HCT116 (cell line): ENCODE measurements around the gene NACC2.

Experiments used
- EZH2 ChIP-seq: fragments of 200-600 bp; sonication (generic); IDR thresholded peaks from 2 replicates; pipeline ENCODE4 v1.6.1; 2017; ENCODE audit warnings: antibody characterized with exemption, mixed run types
- RAD21 ChIP-seq: IDR thresholded peaks from 2 replicates; pipeline ENCODE4 v1.6.1; 2012; ENCODE audit warnings: low read depth, mild to moderate bottlenecking
- SP1 ChIP-seq: IDR thresholded peaks from 2 replicates; pipeline ENCODE4 v1.6.1; 2012; ENCODE audit warnings: low read depth
- SRF ChIP-seq: IDR thresholded peaks from 2 replicates; pipeline ENCODE4 v1.6.1; 2012; ENCODE audit warnings: low read depth
- ZNF274 ChIP-seq: fragments of 200-500 bp; sonication (Bioruptor generic); IDR thresholded peaks from 2 replicates; pipeline ENCODE4 v1.6.1; 2014; ENCODE audit warnings: mild to moderate bottlenecking, low read depth, low read length, inconsistent platforms
- TF ChIP-seq, protein P1 (sequence below), 3 experiments: fragments of 200-600 bp in 1 of 3; sonication (generic) in 1 of 3; IDR thresholded peaks in 2 of 3; conservative IDR thresholded peaks in 1 of 3; 2 replicates each; pipeline ENCODE4 v1.5.1; 2012 to 2017; ENCODE audit warnings: low read depth in 2 of 3, low read length in 2 of 3, antibody characterized with exemption in 1 of 3, borderline replicate concordance in 1 of 3, control low read depth in 1 of 3, mild to moderate bottlenecking in 1 of 3, mixed read lengths in 1 of 3, mixed run types in 1 of 3, moderate library complexity in 1 of 3; ENCODE audit not compliant: insufficient read depth in 1 of 3

DNA sequence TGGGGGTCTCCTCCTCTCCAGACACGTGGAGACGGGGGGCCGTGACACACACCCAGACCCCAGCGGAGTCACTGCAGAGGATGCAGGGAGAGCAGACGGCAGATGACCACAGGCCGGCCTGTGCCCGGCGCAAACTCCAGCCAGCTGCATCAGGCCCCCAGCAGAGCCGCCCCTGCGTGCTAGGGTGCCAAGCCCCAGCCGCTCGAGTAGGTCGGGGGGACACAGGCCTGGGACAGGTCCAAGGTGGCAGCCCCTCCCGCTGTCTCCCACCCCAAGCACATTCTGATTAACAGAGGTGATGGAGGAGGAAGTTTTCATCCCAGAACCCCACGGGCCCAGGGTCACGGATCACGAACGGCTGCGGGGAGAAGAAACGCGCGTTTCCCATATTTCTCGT is 14.4 kb downstream of the NACC2 start:
- TF ChIP-seq RAD21: no peak
- no peak for TF ChIP-seq SP1
- TF ChIP-seq ZNF274: no peak
- no peak for TF ChIP-seq SRF
- TF ChIP-seq, protein P1, sequence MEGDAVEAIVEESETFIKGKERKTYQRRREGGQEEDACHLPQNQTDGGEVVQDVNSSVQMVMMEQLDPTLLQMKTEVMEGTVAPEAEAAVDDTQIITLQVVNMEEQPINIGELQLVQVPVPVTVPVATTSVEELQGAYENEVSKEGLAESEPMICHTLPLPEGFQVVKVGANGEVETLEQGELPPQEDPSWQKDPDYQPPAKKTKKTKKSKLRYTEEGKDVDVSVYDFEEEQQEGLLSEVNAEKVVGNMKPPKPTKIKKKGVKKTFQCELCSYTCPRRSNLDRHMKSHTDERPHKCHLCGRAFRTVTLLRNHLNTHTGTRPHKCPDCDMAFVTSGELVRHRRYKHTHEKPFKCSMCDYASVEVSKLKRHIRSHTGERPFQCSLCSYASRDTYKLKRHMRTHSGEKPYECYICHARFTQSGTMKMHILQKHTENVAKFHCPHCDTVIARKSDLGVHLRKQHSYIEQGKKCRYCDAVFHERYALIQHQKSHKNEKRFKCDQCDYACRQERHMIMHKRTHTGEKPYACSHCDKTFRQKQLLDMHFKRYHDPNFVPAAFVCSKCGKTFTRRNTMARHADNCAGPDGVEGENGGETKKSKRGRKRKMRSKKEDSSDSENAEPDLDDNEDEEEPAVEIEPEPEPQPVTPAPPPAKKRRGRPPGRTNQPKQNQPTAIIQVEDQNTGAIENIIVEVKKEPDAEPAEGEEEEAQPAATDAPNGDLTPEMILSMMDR (IDR thresholded peaks at IDR 0.05 in 2 of 3, conservative IDR thresholded peaks at IDR 0.05 in 1 of 3; ENCODE audit: borderline replicate concordance in 1 of 3, insufficient read depth in 1 of 3, low read depth in 2 of 3, low read length in 2 of 3): no peak
- TF ChIP-seq EZH2: no peak
